Measurements from ENCODE around the gene EMILIN2. TPM values are rescaled to one million over a fixed set of nuclear protein-coding genes. Genes with fewer than 3 reads are reported as not detected.

EMILIN2 gene
- total and polyA plus RNA-seq, 2 of the 13 experiments (the other 11 are each of a cell fraction or from before 2014, with no cell fraction given): 7.6 to 8.2 TPM

- DNase-seq (ENCODE audit: low spot score) (no peak), FAIRE-seq (no peak), ATAC-seq (no peak)
- H3K9me3 ChIP-seq (ENCODE audit: low read length): no peaks in the 10 kb centered on the region
- BruUV-seq (replicated peaks): no TSS peak
- 74% methylated on average over 5 of the region's 5 CpGs for WGBS (ENCODE audit: low lambda C conversion rate)
- H3K27ac ChIP-seq (ENCODE audit: extremely low read length, insufficient read depth, low read length): no peak overlapping the region
- no peaks in the 10 kb centered on the region for H3K36me3 ChIP-seq (replicated peaks in 1 of 2; ENCODE audit: control insufficient read depth in 1 of 2, insufficient read depth in 2 of 2, low read length in 2 of 2)
- in situ Hi-C loops (cut with HindIII; ENCODE audit: extremely low pct_ligation_motif_present, low pct_unique_long_range_greater_than_20kb) (no loop called here), intact Hi-C loops (cut with micrococcal nuclease; ENCODE audit: unreplicated experiment) (no loop called here)
- ChIA-PET POLR2A (no interaction called here), CTCF (ENCODE audit: low intra/inter-chr PET ratio, low total read pairs) (no interaction called here)
- H3K27me3 ChIP-seq (ENCODE audit: control insufficient read depth in 1 of 2, insufficient read depth in 2 of 2, low read length in 2 of 2): peaks cover 2 to 23% of the 10 kb centered on the region in 2 experiments; a peak in 4 of 5 replicates
- H3K79me2 ChIP-seq (ENCODE audit: insufficient read depth, low read length): no peaks in the 10 kb centered on the region
- no peak overlapping the region for H2AFZ ChIP-seq (ENCODE audit: low read length)
- no peak overlapping the region for H3K9ac ChIP-seq (ENCODE audit: insufficient read depth, low read depth, low read length)
- H3K4me3 ChIP-seq (replicated peaks in 1 of 3; ENCODE audit: insufficient read depth in 1 of 3, low read depth in 2 of 3, low read length in 3 of 3): no peak overlapping the region
- no peaks in the 10 kb centered on the region for H4K20me1 ChIP-seq (ENCODE audit: insufficient read depth, low read length)
- peaks cover 39% of the 10 kb centered on the region for H3K4me1 ChIP-seq (ENCODE audit: insufficient read depth, low read length)
- H3K4me2 ChIP-seq (ENCODE audit: low read depth, low read length): no peak overlapping the region
- TF ChIP-seq RARA (CRISPR knock-in tag; IDR thresholded peaks at IDR 0.05) (no peak), ERF (CRISPR knock-in tag; IDR thresholded peaks at IDR 0.05) (no peak), PLRG1 (conservative IDR thresholded peaks at IDR 0.05) (no peak), SAP130 (CRISPR knock-in tag; IDR thresholded peaks at IDR 0.05; ENCODE audit: low read depth) (no peak), GABPB1 (CRISPR knock-in tag; IDR thresholded peaks at IDR 0.05) (no peak), SRSF1 (optimal IDR thresholded peaks at IDR 0.05; ENCODE audit: low read depth, low read length) (no peak), ZFP36 (IDR thresholded peaks at IDR 0.05; ENCODE audit: borderline replicate concordance, low read depth, low read length, partially characterized antibody) (no peak), JUND (CRISPR knock-in tag; IDR thresholded peaks at IDR 0.05) (no peak), ZNF746 (CRISPR knock-in tag; IDR thresholded peaks at IDR 0.05) (no peak), PBX3 (CRISPR knock-in tag; IDR thresholded peaks at IDR 0.05; ENCODE audit: borderline replicate concordance) (no peak), ZNF737 (CRISPR knock-in tag; IDR thresholded peaks at IDR 0.05; ENCODE audit: borderline replicate concordance) (no peak), EZH2 (conservative IDR thresholded peaks at IDR 0.05; ENCODE audit: low read depth, low read length) (no peak), ZBTB40 (IDR thresholded peaks at IDR 0.05) (no peak), ZBTB40 (CRISPR knock-in tag; IDR thresholded peaks at IDR 0.05) (no peak)
These were observed 46.9 kb downstream of the EMILIN2 start for GRCh38 chr18:2893676-2894075.

All from HepG2 (cell line).